Gastrocnemius medialis (tissue), 4 donors: Measurements from ENCODE around the gene ISLR2. TPM values are rescaled to one million over a fixed set of nuclear protein-coding genes. Genes with fewer than 3 reads are reported as not detected.
A peak's percentile ranks its signal among the peaks of the same experiment; 100 is the strongest.

Source experiments
- ATAC-seq, 2 donors: fragments of 150-250 bp; one replicate each; pipeline ENCODE4 v1.9.1; 2016
- DNase-seq, 2 donors: peaks; one replicate each; pipeline ENCODE4 v3.0.0-alpha.2; 2019
- H3K27ac ChIP-seq, 4 donors: fragments of 200-600 bp; sonication (generic); 1 replicate in 1 of 4; 2 replicates in 3 of 4; pipeline ENCODE4 v1.5.1; 2016 to 2018; ENCODE audit warnings: mild to moderate bottlenecking in 2 of 4, moderate library complexity in 1 of 4
- H3K27me3 ChIP-seq, 3 donors: fragments of 200-600 bp; sonication (generic) in 2 of 3; 1 replicate in 1 of 3; 2 replicates in 2 of 3; pipeline versions ENCODE4 v1.5.1 to v1.6.0; 2016 to 2019; ENCODE audit warnings: mild to moderate bottlenecking in 1 of 3, moderate library complexity in 1 of 3
- H3K36me3 ChIP-seq, 2 donors: fragments of 200-600 bp; sonication (generic) in 1 of 2; one replicate each; pipeline ENCODE4 v1.5.1; 2017 to 2018
- H3K4me1 ChIP-seq, 2 donors: fragments of 200-600 bp; sonication (generic) in 1 of 2; one replicate each; pipeline ENCODE4 v1.5.1; 2016 to 2017; ENCODE audit warnings: mild to moderate bottlenecking in 2 of 2
- H3K4me3 ChIP-seq, 4 donors: fragments of 200-600 bp; sonication (generic) in 3 of 4; 1 replicate in 1 of 4; 2 replicates in 3 of 4; pipeline ENCODE4 v1.5.1; 2016 to 2019; ENCODE audit warnings: mild to moderate bottlenecking in 2 of 4
- H3K9me3 ChIP-seq, 3 donors: fragments of 200-600 bp; sonication (generic) in 2 of 3; 1 replicate in 1 of 3; 2 replicates in 2 of 3; pipeline ENCODE4 v1.5.1; 2016 to 2019
- CTCF ChIP-seq, 5 experiments: fragments of 450-650 bp in 3 of 5; fragments of 200-600 bp in 2 of 5; sonication (generic) in 2 of 5; IDR thresholded peaks in 4 of 5; conservative IDR thresholded peaks in 1 of 5; 1 replicate in 4 of 5; 2 replicates in 1 of 5; pipeline ENCODE4 v1.5.1; 2016 to 2019; ENCODE audit warnings: antibody characterized with exemption in 5 of 5, mild to moderate bottlenecking in 3 of 5, moderate library complexity in 3 of 5
- POLR2A ChIP-seq, 2 donors: fragments of 450-650 bp; IDR thresholded peaks; one replicate each; pipeline ENCODE4 v1.6.1; 2017; ENCODE audit warnings: antibody characterized with exemption in 2 of 2, mild to moderate bottlenecking in 2 of 2, moderate library complexity in 2 of 2
- in situ Hi-C, 4 donors: fragments of 200-750 bp; cut with MboI; loops; one replicate each; pipeline versions ENCODE4 v1.15.0 to v1.8.0; 2017; ENCODE audit warnings: low sequenced_read_pairs in 4 of 4
- intact Hi-C: fragments of 100-400 bp; cut with DNase I; formaldehyde crosslinking; loops from one replicate; pipeline ENCODE4 v1.15.1; 2023; ENCODE audit warnings: low total_unique reads
- total RNA-seq, 4 donors: library from RNA; depleted of rRNA; stranded (reverse); fragments of >200 nt; gene quantifications; one replicate each; pipeline versions ENCODE4 v1.1.0 to v1.2.3, GENCODE V29; 2016

The ISLR2 gene
- total RNA-seq, 4 donors from 2014 or later: 0.62 to 3.9 (median 2.0) TPM

- Histone ChIP-seq H3K27ac (no peak overlapping the region), H3K4me3 (no peak overlapping the region), H3K9me3 (no peaks in the 10 kb centered on the region), H3K4me1 (peaks cover 9 to 23% of the 10 kb centered on the region in 2 donors), H3K27me3 (no peaks in the 10 kb centered on the region), H3K36me3 (no peaks in the 10 kb centered on the region)
- DNase-seq (no peak), ATAC-seq (no peak)
- no peak for TF ChIP-seq POLR2A (IDR thresholded peaks at IDR 0.05)
- TF ChIP-seq CTCF (IDR thresholded peaks at IDR 0.05 in 4 of 5, conservative IDR thresholded peaks at IDR 0.05 in 1 of 5): no peak
- intact Hi-C loops: no loop called here
- in situ Hi-C loops: no loop called here
These were observed 46.2 kb downstream of the ISLR2 start for GRCh38 chr15:74176262-74177214.

- in situ Hi-C loops: no loop called here
- Histone ChIP-seq H3K4me3 (no peak overlapping the region), H3K4me1 (peaks cover 9 to 23% of the 10 kb centered on the region in 2 donors), H3K36me3 (no peaks in the 10 kb centered on the region), H3K27me3 (no peaks in the 10 kb centered on the region), H3K9me3 (no peaks in the 10 kb centered on the region), H3K27ac (peak overlapping the region in 3 of 4 donors; percentile 34 to 55 (median 45))
- DNase-seq: no peak
- ATAC-seq: no peak
- TF ChIP-seq POLR2A (IDR thresholded peaks at IDR 0.05) (no peak), CTCF (IDR thresholded peaks at IDR 0.05 in 4 of 5, conservative IDR thresholded peaks at IDR 0.05 in 1 of 5) (no peak)
- intact Hi-C loops: no loop called here
These were observed 48.1 kb downstream of the ISLR2 start for GRCh38 chr15:74178326-74179100.

GRCh38 chr15:74179101-74179841, 48.9 kb downstream of the ISLR2 start:
- in situ Hi-C loops (no loop called here), intact Hi-C loops (no loop called here)
- DNase-seq (peak in 1 of 2 donors; percentile 65), ATAC-seq (peak; percentile 70 to 78)
- Histone ChIP-seq H3K27me3 (no peaks in the 10 kb centered on the region), H3K9me3 (no peaks in the 10 kb centered on the region), H3K4me1 (peaks cover 9 to 23% of the 10 kb centered on the region in 2 donors), H3K36me3 (no peaks in the 10 kb centered on the region), H3K27ac (peak overlapping the region in 3 of 4 donors; percentile 34 to 55 (median 50)), H3K4me3 (no peak overlapping the region)
- no peak for TF ChIP-seq CTCF (IDR thresholded peaks at IDR 0.05 in 4 of 5, conservative IDR thresholded peaks at IDR 0.05 in 1 of 5)
- TF ChIP-seq POLR2A (IDR thresholded peaks at IDR 0.05): no peak

GRCh38 chr15:74179983-74180880, 49.8 kb downstream of the ISLR2 start:
- TF ChIP-seq CTCF (IDR thresholded peaks at IDR 0.05 in 4 of 5, conservative IDR thresholded peaks at IDR 0.05 in 1 of 5) (no peak), POLR2A (IDR thresholded peaks at IDR 0.05) (no peak)
- no peaks in the 10 kb centered on the region for H3K27me3 ChIP-seq
- peak overlapping the region in 3 of 4 donors; percentile 11 to 55 (median 50) for H3K27ac ChIP-seq
- H3K9me3 ChIP-seq: no peaks in the 10 kb centered on the region
- H3K4me1 ChIP-seq: peaks cover 9 to 23% of the 10 kb centered on the region in 2 donors
- DNase-seq (peak in 1 of 2 donors; percentile 25), ATAC-seq (no peak)
- no peak overlapping the region for H3K4me3 ChIP-seq
- in situ Hi-C loops (no loop called here), intact Hi-C loops (no loop called here)
- no peaks in the 10 kb centered on the region for H3K36me3 ChIP-seq
